Natural killer cell (primary cell): ENCODE results near the gene GLIS1. TPM values are rescaled to one million over a fixed set of nuclear protein-coding genes. Genes with fewer than 3 reads are reported as not detected.

Experiments used
- ATAC-seq, 3 donors: fragments of 150-1000 bp in 2 of 3; fragments of 200-7000 bp in 1 of 3; cut with Tn5 transposase; 1 replicate in 1 of 3; 2 replicates in 2 of 3; pipeline ENCODE4 v1.10.0; 2021; ENCODE audit warnings: mild to moderate bottlenecking in 2 of 3, moderate library complexity in 2 of 3
- DNase-seq, 2 donors: peaks; one replicate each; pipeline versions ENCODE4 v3.0.0 to v3.0.0-alpha.2; 2013 to 2021; ENCODE audit warnings: mixed read lengths in 1 of 2
- H3K27ac ChIP-seq: one replicate; pipeline ENCODE4 v1.5.1; 2013; ENCODE audit warnings: mild to moderate bottlenecking, low read length
- H3K27me3 ChIP-seq: one replicate; pipeline ENCODE4 v1.6.1; 2013; ENCODE audit warnings: low read length; ENCODE audit not compliant: control insufficient read depth, insufficient read depth
- H3K36me3 ChIP-seq: one replicate; pipeline ENCODE4 v1.6.1; 2013; ENCODE audit warnings: low read length; ENCODE audit not compliant: control insufficient read depth, insufficient read depth
- H3K4me1 ChIP-seq: one replicate; pipeline ENCODE4 v1.6.1; 2013; ENCODE audit warnings: low read length; ENCODE audit not compliant: control insufficient read depth, insufficient read depth
- H3K4me3 ChIP-seq: one replicate; pipeline ENCODE4 v1.5.1; 2013; ENCODE audit warnings: low read length
- H3K9me3 ChIP-seq: one replicate; pipeline ENCODE4 v1.6.1; 2013; ENCODE audit warnings: low read length; ENCODE audit not compliant: control insufficient read depth, insufficient read depth
- H3K27ac Mint-ChIP-seq, 2 donors: one replicate each; pipeline ENCODE4 v1.8.0; 2022; ENCODE audit warnings: mild to moderate bottlenecking in 2 of 2, mixed read lengths in 2 of 2, moderate library complexity in 1 of 2
- H3K27me3 Mint-ChIP-seq, 2 donors: one replicate each; pipeline ENCODE4 v1.8.0; 2022; ENCODE audit warnings: low read depth in 2 of 2, mixed read lengths in 2 of 2
- H3K36me3 Mint-ChIP-seq: one replicate; pipeline ENCODE4 v1.8.0; 2022; ENCODE audit warnings: mixed read lengths
- H3K4me1 Mint-ChIP-seq, 2 donors: one replicate each; pipeline ENCODE4 v1.8.0; 2022; ENCODE audit warnings: mixed read lengths in 2 of 2
- H3K4me3 Mint-ChIP-seq: one replicate; pipeline ENCODE4 v1.8.0; 2022; ENCODE audit warnings: mild to moderate bottlenecking, moderate library complexity, mixed read lengths
- H3K9me3 Mint-ChIP-seq, 2 donors: one replicate each; pipeline ENCODE4 v1.8.0; 2022; ENCODE audit warnings: mixed read lengths in 2 of 2
- CTCF ChIP-seq: fragments of 200-600 bp; IDR thresholded peaks from one replicate; pipeline ENCODE4 v1.8.0; 2022; ENCODE audit warnings: antibody characterized with exemption
- WGBS: methylation state at CpG from one replicate; pipeline ENCODE4 v1.1.7; 2013; ENCODE audit warnings: missing lambda C conversion rate; ENCODE audit not compliant: insufficient coverage; 5-methylcytosine and 5-hydroxymethylcytosine counted together
- intact Hi-C: fragments of 100-400 bp; cut with micrococcal nuclease; formaldehyde crosslinking; loops from one replicate; pipeline ENCODE4 v1.14.2; 2022
- total RNA-seq, 4 donors: library from RNA; stranded (reverse); fragments of 120-200 nt in 1 of 4; gene quantifications; one replicate each; pipeline versions ENCODE4 v1.2.3 to v1.2.4, GENCODE V29; 2013 to 2022

The GLIS1 gene
- total RNA-seq, 3 donors from 2014 or later (not counting 1 experiment from before 2014, with no cell fraction given): not detected

GRCh38 chr1:53641481-53642214 lies 97.3 kb downstream of the GLIS1 start:
- DNase-seq (no peak), ATAC-seq (no peak)
- H3K27ac Mint-ChIP-seq: no peak overlapping the region
- H3K9me3 Mint-ChIP-seq: no peaks in the 10 kb centered on the region
- no peak for TF ChIP-seq CTCF
- Histone ChIP-seq H3K36me3 (no peaks in the 10 kb centered on the region), H3K27me3 (no peaks in the 10 kb centered on the region), H3K4me3 (no peak overlapping the region), H3K4me1 (no peaks in the 10 kb centered on the region), H3K27ac (no peak overlapping the region), H3K9me3 (no peaks in the 10 kb centered on the region)
- whole genome bisulfite sequencing: 88% methylated on average over 9 of the region's 9 CpGs
- H3K27me3 Mint-ChIP-seq: peaks cover 0 to 3% of the 10 kb centered on the region in 2 donors
- no peaks in the 10 kb centered on the region for H3K36me3 Mint-ChIP-seq
- H3K4me3 Mint-ChIP-seq: no peak overlapping the region
- intact Hi-C loops: no loop called here
- peaks cover 0 to 6% of the 10 kb centered on the region in 2 donors for H3K4me1 Mint-ChIP-seq

GRCh38 chr1:53640701-53641075 lies 98.3 kb downstream of the GLIS1 start:
- no peaks in the 10 kb centered on the region for H3K27me3 Mint-ChIP-seq
- H3K4me1 Mint-ChIP-seq: peaks cover 0 to 6% of the 10 kb centered on the region in 2 donors
- ATAC-seq: no peak
- no peak for TF ChIP-seq CTCF
- Histone ChIP-seq H3K36me3 (no peaks in the 10 kb centered on the region), H3K9me3 (no peaks in the 10 kb centered on the region), H3K27ac (no peak overlapping the region), H3K27me3 (no peaks in the 10 kb centered on the region), H3K4me1 (no peaks in the 10 kb centered on the region), H3K4me3 (no peak overlapping the region)
- no peak overlapping the region for H3K4me3 Mint-ChIP-seq
- H3K27ac Mint-ChIP-seq: no peak overlapping the region
- H3K9me3 Mint-ChIP-seq: no peaks in the 10 kb centered on the region
- no peaks in the 10 kb centered on the region for H3K36me3 Mint-ChIP-seq
- WGBS: 81% methylated on average over 6 of the region's 6 CpGs
- no peak for DNase-seq
- intact Hi-C loops: no loop called here

DNA sequence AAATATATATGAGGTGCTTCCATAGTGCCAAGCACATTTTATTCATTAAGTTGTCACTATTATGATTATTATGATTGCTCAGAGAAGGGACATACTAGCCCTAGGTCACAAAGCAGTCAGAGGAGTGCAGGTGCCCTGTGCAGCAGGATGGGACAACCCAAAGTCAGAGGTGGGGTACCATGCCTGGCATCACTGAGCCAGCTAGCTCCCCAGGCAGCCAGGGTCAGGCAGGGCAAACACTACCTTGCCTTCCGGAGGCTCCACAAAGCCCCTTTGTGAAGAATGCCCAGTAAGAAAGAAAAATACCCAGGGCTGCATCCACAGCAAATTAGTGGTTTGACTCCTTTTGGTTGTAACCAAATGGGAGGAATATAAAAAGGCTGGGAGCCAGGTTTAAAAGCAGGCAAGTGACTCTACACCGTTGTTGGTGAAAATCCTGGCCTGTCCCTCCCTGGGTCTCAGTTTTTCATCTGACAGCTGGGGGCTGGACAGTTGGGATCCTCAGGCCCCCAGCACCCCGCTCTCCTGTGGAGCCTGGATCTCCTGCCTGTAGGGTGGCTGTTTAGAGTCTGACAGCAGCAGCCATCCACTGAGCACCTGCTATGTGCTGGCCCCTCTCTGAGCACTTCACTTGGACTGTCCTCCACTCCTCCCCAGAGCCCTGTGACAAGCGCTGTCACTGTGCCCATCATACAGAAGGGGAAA lies 98.8 kb downstream of the GLIS1 start:
- Histone ChIP-seq H3K9me3 (no peaks in the 10 kb centered on the region), H3K4me3 (no peak overlapping the region), H3K27me3 (no peaks in the 10 kb centered on the region), H3K27ac (no peak overlapping the region), H3K36me3 (no peaks in the 10 kb centered on the region), H3K4me1 (no peaks in the 10 kb centered on the region)
- WGBS: 91% methylated on average over 4 of the region's 4 CpGs
- H3K9me3 Mint-ChIP-seq: no peaks in the 10 kb centered on the region
- no peak overlapping the region for H3K27ac Mint-ChIP-seq
- no peak for TF ChIP-seq CTCF
- H3K27me3 Mint-ChIP-seq: no peaks in the 10 kb centered on the region
- intact Hi-C loops: no loop called here
- DNase-seq (no peak), ATAC-seq (no peak)
- no peak overlapping the region for H3K4me3 Mint-ChIP-seq
- H3K36me3 Mint-ChIP-seq: no peaks in the 10 kb centered on the region
- H3K4me1 Mint-ChIP-seq: peaks cover 0 to 6% of the 10 kb centered on the region in 2 donors
